GM21737 (cell line): ENCODE measurements around the gene SNX9.
"Not testable (repeated sequence)": the region's sequence is repeated elsewhere in the genome, so short reads cannot be mapped to it uniquely, and the experiment has no call there.

ENCODE experiments used
- ATAC-seq: cut with Tn5 transposase; IDR thresholded peaks from one replicate; pipeline ENCODE4 v1.9.1; 2021; ENCODE audit warnings: mild to moderate bottlenecking, moderate library complexity; ENCODE audit not compliant: unreplicated experiment

SNX9 gene

DNA sequence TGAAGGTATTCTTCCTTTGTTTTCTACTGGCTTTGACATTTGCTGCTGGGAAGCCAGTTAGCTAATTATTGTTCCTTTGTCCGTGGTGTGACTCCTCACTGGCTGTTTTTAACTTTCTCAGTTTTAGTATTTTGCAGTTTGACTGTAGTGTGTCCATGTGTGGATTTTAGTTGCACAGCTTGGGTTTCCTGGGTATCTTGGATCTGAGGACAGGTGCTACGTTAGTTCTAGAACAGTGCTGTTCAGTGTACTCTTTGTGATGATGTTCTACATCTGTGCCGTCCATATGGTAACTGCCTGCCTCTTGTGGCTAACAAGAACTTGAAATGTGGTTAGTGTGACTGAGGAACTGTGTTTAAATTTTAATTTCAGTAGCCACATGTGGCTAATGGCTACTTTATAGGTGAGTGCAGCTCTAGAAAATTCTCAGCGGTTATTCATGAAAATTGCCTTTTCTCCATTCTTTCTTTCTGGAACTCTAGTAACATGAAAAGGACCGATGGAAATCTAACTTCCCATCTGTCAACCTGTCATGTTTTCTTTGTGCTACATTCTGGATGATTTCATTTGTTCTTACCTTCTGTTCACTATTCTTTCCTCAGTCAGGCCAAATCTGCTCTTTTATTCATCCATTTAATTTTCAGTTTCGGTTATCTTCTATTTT, 7.4 kb downstream of the SNX9 start:
- ATAC-seq, result peak; percentile 92

DNA sequence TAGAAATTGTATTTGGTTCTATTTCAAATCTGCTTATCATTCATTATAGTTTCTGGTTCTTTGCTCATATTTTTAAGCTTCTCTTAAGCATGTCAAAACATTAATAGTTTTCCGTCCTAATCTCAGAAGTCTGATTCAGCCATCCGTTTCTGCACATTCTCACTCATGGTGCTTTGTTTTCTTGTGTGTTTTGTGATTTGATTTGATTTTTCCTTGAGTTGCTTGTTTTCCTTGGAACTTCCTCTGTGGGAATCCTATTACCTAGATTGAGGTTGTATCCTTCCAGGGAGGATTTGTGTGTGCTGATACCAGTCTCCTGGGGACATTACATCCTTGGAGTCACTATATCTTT, 7.9 kb downstream of the SNX9 start:
- ATAC-seq, result peak; percentile 7

DNA sequence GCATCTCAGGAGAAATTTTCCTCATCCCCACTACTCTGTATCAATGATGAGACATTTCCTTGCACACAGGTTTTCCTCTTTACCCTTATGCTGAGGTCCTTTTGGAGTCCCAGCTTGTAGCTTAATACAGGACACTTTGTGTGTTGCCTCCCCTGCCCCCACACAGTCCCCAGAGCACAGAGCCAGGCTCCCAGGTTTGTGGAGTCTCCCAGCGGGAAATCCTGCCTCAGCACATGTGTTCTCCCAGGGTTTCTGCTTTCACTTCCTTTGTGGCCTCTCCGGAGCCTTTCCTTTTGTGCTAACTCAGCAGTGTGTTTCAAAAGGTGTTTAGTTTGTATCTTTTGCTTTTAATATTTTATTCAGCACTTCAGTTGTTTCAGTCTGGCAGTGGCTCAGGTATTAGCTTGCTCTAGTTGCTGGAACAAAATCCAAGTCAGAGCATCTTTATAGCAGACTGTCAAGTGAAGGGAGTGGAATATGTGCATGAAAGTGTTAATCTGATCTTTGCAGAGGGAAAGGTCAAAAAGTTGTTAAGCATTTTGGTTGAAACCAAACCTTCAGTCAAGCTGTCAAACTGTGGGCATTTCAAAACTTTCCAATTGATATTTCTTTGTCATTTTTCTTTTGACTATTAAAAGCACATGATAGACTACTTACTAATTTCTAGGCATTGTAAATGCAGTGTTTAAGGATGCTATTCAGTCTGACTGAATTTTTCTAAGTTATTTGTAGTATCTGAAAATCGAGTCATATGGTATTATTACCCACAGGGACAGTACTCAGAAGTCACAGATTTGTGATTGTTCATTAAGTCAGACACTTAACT, 8.6 kb downstream of the SNX9 start:
- no peak for ATAC-seq

DNA sequence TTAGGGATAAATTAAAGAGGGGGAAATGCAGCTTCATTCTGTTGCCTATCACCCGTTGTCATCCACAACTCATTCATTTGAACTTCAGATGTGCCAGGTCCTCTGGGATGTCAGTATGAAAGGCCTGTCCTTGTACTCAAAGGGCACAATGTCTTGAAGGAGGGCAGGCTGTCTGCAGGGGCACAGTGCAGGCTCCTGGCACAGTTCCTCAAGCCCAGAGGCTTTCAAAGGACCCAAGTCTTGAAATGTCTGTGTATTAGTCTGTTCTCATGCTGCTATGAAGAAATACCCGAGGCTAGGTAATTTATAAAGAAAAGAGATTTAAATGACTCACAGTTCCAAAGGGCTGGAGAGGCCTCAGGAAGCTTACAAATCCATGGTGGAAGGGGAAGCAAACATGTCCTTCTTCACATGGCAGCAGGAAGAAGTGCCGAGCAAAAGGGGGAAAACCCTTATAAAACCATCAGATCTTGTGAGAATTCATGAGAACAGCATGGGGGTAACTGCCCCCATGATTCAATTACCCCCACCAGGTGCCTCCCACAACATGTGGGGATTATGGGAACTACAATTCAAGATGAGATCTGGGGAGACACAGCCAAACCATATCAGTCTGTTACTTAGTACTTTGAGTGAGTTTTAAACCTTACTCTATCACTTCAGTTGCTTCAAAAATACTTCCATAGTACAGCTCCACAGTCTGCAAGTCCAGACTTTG, 9.4 kb downstream of the SNX9 start:
- no peak for ATAC-seq

DNA sequence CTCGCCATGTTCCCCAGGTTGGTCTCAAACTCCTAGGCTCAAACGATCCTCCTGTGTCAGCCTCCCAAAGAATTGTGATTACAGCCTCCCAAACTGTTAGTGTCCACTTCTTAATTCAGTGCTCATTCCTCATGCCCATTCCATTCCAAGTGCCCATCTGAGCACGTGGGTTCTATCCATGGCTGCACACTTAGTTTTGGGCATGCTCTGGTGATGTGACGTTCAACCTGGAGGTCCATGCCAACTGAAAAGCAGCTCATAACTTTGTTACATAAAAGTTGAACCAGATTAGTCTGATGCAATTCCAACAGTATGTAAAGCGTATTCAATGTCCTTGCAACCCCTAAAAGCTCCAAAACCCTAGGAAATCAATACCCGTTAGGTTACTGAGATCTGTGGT, 11.5 kb downstream of the SNX9 start:
- ATAC-seq, result no peak

DNA sequence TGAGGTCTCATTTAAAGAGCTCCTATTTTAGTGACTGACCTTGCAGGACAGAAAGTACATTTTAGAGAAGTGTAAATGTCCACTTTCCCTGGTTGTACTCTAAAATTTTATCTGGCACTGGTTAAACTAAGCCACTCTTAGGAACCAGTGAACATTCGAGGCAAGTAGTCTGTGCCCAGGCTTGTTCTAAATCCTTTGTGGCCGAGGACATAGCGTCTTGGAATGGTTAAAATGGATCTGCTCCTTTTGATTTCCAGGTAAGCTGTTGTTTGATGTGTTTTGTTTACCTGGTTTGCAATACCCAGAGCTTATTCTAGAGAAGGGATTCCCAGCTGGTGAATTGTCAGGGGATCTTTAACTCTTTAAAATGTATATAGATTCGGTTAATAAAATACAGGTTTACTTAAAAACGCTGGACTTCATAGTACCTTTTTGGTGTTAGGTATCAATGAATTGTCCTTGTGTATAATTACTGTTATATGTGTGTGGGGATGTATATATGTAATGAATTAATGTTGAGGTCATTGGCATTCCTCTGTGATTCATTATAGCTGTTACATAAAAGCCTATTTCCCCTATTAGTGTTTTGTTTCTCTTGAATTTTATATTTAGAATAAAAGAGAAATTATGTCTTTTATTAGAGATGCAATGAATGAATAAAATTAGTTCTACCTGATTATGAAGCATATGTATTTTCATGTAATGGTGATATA, 15.8 kb downstream of the SNX9 start:
- no peak for ATAC-seq

DNA sequence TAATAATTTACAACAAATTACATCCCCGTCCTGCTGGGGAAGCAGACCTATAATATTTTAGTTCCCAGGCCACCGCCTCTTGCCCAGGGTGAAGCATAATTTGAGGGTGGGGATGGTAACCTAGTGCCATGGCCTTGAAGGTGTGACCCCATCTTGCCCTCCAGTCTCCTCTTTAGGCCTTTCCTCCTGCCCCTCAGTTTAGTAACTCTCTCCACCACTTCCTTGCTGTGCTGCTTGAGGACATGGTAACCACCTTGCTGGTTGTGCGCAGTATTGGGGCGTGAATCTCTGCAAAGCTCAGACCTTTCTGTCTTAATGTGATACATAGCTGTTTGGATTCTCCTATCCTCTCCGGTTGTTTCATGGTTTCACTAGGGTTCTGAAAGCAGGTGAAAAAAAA, 16.6 kb downstream of the SNX9 start:
- ATAC-seq, result no peak

DNA sequence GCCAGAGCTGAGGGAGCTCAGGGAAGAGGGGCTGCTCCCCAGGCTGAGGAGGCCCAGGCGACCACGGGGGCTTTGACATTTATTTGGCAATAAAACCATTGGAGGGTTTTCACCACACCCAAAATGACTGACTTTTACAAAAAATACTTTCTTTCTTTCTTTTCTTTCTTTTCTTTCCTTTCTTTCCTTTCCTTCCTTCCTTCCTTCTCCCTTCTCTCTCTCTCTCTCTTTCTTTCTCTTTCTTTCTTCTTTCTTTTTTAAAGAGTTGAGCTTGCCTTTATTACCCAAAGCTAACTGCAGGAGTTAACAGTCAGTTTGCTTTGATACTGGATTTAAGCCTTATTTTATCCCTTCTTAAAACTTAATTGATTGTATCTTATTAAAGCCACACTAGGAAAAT, 17.2 kb downstream of the SNX9 start:
- ATAC-seq, result no peak

DNA sequence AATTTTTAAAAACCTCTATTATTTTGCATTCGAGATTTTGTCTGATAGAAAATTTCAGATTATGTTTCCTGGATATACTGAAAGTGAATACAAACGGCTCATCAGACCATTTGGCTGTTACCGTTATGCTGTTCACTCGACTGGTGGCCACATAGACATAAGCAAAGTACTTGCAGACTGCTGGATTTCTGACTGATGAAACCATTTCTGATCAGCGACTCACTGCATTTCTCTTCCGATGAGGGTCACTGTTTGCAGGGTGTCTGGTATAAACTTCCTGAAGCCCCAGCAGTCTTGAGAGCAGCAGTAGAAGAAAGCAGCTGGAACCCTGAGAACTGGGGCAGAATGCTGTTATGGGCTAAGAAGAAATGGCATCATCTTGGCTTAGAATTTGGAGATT, 17.7 kb downstream of the SNX9 start:
- ATAC-seq, result no peak

DNA sequence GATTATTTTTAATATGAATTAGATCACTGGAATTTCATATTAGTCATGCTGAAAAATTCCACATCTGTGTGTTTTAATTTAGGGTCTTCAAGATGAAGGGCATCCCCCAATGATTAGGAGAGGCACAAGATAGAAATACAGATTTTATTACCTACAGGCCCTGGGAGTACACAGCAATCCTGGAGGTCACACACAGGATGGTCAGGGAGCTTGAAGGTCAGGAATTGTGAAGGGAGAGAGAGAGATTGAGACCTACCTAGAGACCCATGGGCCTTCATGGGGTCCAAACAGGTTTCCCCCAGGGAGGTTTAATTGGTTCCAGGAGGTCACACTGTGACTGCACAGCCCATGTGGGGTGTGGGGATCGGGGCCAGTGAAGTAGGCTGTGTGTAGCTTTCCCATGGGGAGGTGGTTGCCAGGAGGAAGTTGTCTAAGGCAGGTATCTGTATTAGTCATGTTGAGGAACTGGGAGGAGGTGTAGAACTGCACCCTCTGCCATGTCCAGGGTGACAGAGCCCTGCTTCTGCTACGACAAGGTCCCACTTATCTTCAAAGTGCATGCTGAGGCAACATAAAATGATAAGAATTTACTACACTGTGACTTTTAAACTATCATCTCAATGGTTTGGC, 18.3 kb downstream of the SNX9 start:
- peak; percentile 91 for ATAC-seq

DNA sequence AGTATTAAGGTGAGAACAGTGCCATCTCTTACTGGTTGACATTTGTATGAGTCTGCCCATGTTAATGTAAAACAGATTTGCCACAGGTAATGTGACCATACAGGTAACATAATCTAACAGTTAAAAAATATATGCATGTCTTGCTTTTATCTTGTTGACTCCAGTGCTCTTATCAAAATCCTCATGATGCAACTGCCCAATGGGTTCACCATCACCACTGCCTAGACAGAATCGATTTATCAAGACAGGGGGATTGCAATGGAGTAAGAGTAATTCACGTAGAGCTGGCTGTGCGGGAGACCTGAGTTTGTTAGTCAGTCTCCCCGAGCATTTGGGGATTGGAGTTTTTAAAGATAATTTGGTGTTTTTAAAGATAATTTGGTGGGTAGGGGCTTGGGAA, 19.2 kb downstream of the SNX9 start:
- ATAC-seq, result no peak

DNA sequence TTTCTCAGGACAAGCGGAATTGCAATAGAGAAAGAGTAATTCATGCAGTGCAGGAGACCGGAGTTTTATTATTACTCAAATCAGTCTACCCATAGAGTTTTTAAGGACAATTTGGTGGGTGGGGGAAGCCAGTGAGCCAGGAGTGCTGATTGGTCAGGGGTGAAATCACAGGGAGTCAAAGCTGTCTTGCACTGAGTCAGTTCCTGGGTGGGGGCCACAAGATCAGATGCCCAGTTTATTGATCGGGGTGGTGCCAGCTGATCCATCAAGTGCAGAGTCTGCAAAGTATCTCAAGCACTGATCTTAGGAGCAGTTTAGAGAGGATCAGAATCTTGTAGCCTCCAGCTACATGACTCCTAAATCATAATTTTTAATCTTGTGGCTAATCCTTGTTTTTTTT, 21.1 kb downstream of the SNX9 start:
- ATAC-seq, result not testable (repeated sequence)

DNA sequence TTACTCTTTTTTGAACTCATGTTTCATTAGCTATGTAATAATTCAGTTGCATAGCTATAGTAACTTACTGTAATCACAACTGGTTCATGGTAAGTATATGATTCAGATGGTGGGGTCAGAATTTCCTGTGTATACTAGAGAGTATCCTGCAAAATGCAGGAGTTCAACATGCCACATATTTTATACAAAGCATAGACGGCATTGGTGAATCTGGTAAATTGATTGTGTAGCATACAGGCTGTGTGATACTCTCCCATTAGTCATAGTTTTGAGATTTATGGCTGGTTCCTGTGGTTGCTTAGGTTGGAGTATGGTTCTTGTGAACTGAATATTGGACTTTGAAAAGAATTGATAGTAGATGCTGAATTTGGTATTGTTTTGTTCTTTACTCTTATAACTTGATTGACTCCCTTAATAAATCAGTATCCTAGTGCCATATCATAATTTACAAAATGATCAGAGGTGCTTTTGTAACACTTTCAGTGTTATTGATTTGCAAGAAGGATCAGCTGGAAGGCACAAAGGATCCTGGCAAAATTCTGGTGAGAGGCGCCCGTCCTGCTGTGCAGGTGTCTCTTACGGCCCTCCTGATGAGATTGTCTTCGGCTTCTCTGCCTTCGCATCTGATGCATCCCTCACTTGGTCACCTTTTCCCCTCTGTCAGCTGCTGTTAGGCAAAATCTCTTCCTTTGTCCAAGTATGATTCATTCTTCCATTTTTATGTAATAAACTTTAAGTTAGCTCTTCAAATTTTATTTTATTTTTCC, 22.6 kb downstream of the SNX9 start:
- no peak for ATAC-seq

DNA sequence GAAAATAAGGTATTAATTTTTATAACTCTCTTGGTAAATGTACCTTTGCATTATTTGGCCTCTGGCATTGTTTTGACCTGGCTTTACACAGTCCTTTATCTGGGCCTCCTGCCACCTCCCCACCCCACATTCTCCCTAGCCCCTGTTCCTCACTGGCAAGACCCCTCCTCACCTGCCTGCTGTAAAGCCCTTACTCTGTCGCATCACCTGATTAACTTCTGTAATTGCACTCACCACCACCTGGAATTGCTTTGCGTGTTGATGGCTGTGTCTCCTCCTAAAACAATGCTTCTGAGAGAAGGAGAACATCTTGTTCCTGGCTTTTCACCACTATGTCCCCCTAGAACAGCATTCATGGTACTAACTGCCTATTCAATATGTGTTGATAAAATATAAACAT, 24.8 kb downstream of the SNX9 start:
- ATAC-seq, result no peak

DNA sequence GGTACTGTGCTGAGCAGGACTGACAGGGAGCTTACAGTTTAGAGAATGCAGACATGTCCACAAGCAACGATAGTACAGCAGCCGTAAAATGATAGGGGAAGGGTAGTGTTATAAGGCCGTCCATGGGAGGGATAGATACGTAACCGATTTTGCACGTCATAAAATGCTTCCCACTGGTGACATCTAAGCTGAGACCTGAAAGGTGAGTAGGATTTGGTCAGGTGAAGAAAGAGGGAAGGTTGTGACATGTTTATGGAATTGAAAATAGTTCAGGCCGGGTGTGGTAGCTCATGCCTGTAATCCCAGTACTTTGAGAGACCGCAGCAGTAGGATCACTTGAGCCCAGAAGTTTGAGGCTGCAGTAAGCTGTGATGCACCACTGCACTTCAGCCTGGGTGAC, 25.6 kb downstream of the SNX9 start:
- ATAC-seq, result no peak

DNA sequence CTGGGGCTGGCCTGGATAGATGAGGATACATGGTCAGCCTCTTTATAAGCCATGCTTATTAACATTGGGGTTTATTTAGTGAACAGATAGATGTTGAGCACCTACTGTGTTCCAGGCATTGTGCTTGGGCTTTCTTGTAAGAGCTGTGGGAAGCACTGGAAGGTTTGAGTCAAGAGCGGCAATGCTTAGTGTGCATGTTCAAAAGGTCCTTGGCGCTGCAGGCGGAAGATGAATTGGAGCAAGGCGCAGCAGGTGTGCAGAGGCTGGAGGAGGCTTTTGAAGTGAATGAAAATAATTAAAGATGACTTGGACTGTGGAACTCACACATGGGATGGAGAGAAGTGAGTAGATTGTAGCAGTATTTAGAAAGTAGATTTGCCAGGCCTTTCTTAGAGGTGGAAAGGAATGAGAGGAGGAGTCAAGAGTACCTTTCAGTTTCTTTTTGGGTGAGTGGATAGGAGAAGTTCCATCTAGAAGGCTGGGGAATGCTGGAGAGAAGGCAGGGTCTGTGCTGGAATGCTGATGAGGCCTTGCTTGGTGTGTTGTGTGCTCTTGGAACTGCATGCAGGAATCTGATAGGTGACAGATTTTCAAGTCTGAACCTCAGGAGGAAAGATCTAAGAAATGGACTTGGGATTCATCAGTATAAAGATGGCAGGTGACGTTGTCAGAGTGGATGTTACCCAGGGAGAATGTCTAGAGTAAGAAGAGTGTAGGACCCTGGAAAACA, 26.4 kb downstream of the SNX9 start:
- no peak for ATAC-seq

DNA sequence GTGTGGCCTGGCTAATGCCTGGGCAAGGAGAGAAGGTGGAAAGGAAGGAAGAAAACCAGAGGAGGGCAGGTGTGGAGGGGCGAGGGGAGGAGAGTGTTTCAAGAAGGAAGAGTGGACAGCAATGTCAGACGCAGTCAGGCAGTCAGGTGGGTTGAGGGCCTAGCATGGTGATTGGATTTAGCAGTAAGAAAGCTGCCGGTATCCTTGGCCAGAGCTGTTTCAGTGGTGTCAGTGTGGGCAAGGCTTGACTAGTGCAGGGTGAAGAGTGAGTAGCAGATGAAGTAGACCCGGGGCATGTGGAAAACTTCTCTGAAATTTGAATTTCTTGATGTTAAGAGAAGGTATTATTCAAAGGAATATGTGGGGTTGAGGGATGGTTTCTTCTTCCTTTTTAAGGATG, 27.0 kb downstream of the SNX9 start:
- ATAC-seq, result no peak

DNA sequence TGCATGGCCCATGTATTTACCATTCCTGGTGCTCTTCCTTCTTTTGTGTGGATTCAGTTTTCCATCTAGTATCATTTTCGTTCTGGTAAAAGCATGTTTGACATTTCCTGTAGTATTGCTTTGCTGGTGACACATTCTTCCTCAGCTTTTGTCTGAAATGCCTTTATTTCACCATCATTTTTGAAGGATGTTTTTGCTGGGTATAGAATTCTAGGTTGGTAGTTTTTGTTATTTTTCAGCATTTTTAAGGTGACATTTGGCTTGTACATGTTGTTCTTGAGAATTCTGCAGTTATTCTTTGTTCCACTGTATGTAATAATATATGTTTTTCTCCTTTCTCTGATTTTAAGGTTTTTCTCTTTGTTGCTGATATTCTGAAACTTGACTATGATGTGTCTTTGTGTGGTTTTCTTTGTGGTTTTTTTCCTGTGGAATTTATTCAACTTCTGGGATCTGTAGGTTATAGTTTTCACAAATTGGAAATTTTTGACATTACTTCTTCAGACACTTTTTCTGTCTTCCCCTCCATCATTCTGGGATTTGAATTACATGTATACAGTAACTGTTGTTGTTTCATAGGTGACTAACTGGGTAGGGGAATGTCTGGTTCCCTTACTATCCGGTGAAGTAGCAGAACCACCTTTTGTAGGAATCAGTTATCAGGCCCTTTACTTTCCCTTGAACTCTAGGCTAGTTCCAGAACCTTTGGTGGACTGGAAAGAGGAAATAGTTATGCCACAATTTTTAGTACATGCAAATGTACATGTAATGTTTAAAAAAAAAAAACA, 30.2 kb downstream of the SNX9 start:
- ATAC-seq, result no peak
